HG03520 (cell line): ENCODE results near the gene PVALEF.

Experiments
- ATAC-seq: cut with Tn5 transposase; IDR thresholded peaks from one replicate; pipeline ENCODE4 v1.9.1; 2021; ENCODE audit warnings: mild to moderate bottlenecking, moderate library complexity; ENCODE audit not compliant: unreplicated experiment

Gene PVALEF

GRCh38 chr17:81180836-81181810, 15.8 kb downstream of the PVALEF start:
- ATAC-seq: no peak

- ATAC-seq: no peak
Measured at GRCh38 chr17:81181811-81182185, 16.5 kb downstream of the PVALEF start.

DNA sequence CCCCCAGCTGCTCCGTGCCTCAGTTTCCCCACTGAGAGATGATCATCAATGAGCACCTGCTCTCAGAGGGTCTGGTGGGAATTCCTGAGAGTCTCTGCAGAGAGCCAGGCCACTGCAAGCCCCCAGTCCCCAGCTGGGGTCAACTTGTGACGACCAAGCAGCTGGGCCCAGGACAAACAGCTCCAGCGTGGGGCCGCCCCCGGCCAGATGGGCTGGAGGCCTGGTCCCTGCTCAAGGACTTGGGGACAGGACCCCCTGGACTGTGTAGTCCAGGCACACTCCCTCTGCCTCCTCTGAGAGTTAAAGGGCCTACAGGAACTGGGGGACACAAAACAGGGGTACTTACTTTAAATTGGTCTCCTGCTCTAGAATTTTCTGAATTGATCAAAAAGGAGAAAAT, 17.3 kb downstream of the PVALEF start:
- ATAC-seq: no peak

DNA sequence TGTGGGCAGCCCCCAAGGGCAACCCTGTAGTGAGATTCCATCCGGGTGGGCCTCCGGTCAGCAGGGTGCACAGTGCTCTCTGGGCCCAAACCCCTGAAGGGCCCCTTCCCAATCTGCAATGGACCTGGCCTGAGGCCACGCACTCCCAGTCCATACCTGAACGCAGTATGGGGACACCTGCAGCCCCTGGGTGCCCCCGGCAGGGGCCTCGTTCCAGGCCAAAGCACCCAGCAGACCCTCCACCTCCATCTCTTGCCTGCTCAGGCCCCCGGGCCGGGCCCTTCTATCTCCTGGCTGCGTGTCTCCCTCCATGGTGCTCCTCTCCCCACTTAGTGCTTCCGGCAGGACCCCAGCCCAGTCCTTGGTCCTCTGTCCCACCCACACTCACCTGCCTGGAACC, 18.0 kb downstream of the PVALEF start:
- ATAC-seq: no peak

DNA sequence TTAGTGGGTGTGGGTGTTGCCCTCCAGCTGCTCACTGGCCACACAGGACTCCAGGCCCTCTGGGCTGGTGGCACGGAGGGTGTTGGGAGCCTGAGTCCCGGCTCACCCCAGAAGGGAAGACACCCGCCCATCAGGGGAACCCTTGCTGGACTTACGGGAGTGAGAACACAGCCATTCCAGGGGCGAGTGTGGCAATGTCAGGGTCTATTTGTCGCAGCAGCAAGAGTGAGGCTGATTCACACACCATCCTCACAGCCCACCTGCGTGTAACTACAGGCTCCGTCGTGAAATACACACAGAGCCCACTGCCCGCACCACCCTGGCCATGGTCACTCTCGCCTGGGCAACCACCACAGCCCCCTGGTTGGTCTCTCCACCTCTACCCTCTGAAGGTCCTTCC, 18.5 kb downstream of the PVALEF start:
- no peak for ATAC-seq

GRCh38 chr17:81184555-81184954, 19.2 kb downstream of the PVALEF start:
- ATAC-seq: no peak

DNA sequence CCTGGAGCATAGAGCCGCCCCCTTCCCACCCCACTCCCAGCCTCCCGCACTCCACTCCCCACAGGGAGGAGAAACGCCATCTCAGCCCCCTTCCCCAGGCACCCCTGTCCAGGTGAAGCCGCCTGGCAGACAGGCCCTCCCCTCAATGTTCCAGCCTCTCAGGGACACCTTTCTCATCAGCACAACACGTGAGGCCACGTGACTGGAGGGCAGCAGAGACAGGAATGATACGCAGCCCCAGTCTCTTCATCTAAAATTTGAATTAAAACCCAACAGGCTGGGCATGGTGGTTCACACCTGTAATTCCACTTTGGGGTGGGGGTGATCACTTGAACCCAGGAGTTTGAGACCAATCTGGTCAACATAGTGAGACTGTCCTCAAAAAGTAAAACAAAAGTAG, 20.9 kb downstream of the PVALEF start:
- ATAC-seq: no peak

DNA sequence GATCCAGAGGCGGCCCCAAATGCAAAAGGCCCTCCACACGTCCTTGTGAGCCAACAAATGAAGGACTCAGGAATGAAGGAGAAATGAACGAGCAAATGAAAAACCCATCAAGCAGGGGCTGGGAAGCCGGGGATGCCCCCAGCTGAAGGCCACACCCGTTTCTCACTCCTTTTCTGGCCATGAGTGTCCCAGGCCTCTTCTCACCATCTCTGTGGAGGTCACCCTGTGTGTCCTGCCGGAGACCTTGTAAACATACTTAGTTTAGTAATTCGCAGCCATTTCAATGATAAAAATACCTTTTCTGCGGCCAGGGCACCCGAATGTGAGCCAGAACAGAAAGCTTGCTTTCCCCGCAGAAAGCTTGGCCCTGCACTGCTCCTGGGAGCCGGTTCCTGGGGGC, 21.8 kb downstream of the PVALEF start:
- no peak for ATAC-seq

DNA sequence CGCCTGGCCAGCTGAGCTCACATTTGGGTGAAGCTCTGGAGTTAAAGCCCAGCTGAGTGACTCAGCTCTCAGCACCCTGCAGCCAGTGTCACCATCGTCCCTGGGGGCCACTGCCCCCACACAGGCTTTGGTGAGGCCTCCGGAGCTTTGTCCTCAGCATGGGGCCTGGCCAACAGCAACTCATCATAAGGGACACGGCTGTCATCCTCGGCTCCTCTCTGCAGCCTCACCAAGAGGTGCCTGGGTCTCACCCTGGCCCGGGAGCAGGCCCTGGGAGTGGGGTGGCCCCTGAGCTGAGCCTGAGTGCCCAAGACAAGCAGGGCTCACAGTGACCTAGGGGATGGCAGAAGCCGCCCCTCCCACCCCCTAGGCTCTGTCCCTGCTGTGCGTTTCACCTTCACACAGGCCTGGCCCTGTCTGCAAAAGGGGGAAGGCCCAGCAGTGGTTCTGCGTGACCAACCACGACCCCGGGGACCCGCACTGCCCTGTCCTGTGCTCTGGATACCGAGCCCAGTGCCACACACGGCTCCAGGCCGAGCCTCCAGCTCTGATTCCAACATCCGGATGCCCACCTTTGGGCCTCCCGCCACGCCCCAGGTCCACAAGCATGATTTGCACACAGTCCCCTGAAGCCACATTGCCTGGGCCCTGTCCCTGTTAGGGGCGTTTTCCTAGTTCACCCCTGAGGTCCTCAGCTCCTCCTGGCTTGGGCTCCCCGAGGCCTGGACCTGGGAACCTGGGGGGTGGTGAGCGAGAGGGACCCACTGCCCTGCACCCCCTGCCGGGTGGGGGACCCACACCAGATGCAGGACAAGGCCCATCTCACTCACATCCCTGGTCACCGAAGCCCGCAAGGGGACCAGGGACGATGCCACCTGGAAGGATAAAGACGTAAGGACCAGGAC, 22.5 kb downstream of the PVALEF start:
- ATAC-seq: no peak

DNA sequence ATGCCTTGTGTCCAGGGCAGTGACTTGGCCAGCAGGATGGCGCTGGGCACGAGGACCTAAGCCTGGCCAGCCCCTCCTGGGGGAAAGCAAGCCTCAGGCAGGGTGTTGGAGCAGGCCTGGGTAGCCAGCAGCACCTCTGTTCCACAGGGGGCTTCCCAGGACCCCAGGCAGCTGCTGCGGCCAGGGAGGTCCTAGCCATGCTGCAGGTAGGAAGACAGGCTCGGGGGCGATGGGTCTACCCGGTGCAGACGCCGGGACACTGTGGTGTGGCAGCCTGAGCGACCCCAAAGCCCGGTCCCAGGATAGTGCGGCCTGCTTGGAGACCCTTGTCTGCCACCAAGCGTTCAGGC, 23.2 kb downstream of the PVALEF start:
- no peak for ATAC-seq

- no peak for ATAC-seq
Measured at GRCh38 chr17:81189016-81189415, 23.7 kb downstream of the PVALEF start.

DNA sequence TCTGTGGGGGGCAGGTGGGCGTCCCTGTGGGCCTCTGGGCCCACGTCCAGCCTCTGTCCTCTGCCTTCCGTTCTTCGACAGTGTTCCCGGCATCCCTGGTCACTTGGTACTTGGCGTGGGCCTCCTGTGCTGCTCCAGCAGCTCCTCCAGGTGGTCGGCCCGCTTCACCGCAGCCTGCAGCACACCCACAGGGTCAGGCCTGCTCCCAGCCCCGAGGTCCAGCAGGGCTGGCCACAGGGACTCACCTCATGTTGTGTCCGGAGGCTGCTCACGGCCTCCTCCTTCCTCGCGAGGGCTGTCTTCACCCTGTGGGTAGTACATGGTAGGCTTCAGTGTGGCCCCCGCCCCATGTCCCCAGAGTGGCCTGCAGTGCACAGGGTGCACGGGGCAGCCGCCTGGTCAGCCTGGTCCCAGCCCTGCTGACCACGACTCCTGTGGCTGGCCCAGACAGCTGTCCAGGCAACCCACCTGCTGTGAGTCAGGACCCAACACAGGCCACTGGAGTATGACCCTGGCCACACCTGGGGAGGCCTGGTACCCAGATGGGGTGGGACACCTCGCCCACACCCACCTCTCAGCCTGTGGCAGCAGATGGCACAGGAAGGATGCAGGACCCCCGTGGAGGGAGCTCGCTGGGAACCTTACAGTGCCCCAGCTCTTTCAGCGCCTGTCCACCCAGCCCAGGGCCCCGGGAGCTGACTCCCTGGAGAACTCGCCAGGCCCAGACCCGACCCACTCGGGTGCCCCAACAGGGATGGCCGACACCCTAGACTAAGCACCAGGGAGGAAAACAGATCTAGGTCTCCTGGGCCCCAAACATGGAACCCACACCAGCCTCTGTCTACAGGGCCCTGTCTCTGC, 24.6 kb downstream of the PVALEF start:
- ATAC-seq: no peak

GRCh38 chr17:81190591-81190990, 25.3 kb downstream of the PVALEF start:
- ATAC-seq: no peak

- no peak for ATAC-seq
Measured at GRCh38 chr17:81191116-81191515, 25.8 kb downstream of the PVALEF start.

DNA sequence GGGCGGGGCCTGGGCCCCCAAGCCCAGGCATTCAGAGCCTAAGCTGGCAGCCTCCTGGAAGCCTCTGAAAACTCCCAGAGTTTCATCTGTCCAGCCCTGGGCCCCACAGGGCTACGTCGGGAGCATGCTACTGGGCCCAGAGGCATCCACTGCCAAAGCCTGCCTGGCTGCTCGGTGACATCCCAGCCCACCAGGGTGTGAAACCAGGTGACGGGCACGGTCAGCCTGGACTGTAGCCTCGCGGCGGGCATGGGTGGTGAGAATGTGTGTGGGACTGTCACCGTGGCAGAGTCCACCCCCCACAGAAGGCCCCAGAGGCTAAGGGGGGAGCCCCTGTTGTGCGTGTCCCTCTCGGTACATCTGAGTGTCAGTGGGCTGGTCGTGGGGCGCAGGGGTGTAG, 26.3 kb downstream of the PVALEF start:
- no peak for ATAC-seq

- no peak for ATAC-seq
Measured at GRCh38 chr17:81192386-81193050, 27.2 kb downstream of the PVALEF start.

DNA sequence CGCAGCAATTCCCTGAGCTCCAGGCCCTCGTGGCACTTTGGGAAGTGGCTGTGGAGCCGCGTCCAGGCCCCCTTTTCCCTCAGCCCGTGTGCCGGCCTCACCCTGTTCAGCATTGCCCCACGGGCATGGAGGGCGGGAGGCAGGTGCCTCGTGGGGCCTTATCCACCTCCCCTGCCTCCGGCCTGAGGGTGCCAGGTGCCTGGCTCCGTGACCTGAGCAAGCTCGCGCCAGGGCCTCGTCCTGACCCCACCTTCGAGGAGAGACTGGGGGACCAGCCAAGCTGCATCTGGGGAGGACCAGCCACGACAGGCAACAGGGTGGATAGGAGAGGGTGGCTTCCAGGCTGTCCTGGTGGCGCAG, 27.7 kb downstream of the PVALEF start:
- ATAC-seq: no peak

- ATAC-seq: no peak
Measured at GRCh38 chr17:81193470-81194224, 28.3 kb downstream of the PVALEF start.

DNA sequence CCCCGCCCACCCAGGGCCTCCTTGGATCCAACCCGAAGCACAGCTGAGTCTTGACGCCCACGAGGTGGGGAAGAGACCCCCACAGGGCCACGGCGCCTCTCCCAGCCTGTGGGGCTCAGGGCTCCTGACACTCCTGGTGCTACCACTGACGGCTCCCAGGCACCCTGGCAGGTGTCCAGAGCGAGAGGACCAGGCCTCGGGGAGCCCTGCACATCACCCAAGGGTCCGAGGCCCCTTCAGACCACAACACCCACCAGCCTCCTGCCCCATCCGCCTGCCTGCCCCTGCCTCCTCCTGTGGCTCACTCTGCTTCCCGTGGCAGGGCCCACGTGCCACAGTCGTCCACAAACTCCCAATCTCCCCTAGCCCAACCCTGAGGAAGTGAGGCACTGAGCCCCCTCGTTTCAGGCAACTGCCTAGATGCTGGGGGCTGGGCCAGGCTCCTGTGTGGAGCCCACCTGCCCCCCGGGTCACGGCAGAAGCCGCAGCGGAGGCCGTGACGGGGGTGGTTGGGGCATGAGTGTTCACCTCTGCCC, 29.0 kb downstream of the PVALEF start:
- no peak for ATAC-seq
